Stimulated activated CD8-positive, alpha-beta memory T cell treated with anti-CD3 and anti-CD28 coated beads, Interleukin-15, amount 100 ng/mL, for 1 hour (primary cell): ENCODE measurements around the gene HBA1.
"Not testable (repeated sequence)": the region's sequence is repeated elsewhere in the genome, so short reads cannot be mapped to it uniquely, and the experiment has no call there.

Source experiments
- DNase-seq: peaks from one replicate; pipeline ENCODE4 v3.0.0-alpha.2; 2020; ENCODE audit warnings: low read depth

Gene HBA1

DNA sequence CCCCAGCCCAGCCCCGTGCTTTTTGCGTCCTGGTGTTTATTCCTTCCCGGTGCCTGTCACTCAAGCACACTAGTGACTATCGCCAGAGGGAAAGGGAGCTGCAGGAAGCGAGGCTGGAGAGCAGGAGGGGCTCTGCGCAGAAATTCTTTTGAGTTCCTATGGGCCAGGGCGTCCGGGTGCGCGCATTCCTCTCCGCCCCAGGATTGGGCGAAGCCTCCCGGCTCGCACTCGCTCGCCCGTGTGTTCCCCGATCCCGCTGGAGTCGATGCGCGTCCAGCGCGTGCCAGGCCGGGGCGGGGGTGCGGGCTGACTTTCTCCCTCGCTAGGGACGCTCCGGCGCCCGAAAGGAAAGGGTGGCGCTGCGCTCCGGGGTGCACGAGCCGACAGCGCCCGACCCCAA is 474 bp upstream of the HBA1 start:
- not testable (repeated sequence) for DNase-seq

DNA sequence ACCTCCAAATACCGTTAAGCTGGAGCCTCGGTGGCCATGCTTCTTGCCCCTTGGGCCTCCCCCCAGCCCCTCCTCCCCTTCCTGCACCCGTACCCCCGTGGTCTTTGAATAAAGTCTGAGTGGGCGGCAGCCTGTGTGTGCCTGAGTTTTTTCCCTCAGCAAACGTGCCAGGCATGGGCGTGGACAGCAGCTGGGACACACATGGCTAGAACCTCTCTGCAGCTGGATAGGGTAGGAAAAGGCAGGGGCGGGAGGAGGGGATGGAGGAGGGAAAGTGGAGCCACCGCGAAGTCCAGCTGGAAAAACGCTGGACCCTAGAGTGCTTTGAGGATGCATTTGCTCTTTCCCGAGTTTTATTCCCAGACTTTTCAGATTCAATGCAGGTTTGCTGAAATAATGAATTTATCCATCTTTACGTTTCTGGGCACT is 928 bp downstream of the HBA1 start:
- DNase-seq = no peak

DNA sequence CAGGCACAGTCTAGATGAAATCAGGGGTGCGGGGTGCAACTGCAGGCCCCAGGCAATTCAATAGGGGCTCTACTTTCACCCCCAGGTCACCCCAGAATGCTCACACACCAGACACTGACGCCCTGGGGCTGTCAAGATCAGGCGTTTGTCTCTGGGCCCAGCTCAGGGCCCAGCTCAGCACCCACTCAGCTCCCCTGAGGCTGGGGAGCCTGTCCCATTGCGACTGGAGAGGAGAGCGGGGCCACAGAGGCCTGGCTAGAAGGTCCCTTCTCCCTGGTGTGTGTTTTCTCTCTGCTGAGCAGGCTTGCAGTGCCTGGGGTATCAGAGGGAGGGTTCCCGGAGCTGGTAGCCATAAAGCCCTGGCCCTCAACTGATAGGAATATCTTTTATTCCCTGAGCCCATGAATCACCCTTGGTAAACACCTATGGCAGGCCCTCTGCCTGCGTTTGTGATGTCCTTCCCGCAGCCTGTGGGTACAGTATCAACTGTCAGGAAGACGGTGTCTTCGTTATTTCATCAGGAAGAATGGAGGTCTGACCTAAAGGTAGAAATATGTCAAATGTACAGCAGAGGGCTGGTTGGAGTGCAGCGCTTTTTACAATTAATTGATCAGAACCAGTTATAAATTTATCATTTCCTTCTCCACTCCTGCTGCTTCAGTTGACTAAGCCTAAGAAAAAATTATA is 1.6 kb downstream of the HBA1 start:
- DNase-seq = no peak

DNA sequence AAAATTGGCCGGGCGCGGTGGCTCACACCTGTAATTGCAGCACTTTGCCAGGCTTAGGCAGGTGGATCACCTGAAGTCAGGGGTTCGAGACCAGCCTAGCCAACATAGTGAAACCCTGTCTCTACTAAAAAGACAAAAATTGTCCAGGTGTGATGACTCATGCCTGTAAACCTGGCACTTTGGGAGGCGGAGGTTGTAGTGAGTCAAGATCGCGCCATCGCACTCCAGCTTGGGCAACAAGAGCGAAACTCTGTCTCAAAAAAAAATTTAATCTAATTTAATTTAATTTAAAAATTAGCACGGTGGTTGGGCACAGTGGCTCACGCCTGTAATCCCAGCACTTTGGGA is 2.2 kb downstream of the HBA1 start:
- DNase-seq = no peak

DNA sequence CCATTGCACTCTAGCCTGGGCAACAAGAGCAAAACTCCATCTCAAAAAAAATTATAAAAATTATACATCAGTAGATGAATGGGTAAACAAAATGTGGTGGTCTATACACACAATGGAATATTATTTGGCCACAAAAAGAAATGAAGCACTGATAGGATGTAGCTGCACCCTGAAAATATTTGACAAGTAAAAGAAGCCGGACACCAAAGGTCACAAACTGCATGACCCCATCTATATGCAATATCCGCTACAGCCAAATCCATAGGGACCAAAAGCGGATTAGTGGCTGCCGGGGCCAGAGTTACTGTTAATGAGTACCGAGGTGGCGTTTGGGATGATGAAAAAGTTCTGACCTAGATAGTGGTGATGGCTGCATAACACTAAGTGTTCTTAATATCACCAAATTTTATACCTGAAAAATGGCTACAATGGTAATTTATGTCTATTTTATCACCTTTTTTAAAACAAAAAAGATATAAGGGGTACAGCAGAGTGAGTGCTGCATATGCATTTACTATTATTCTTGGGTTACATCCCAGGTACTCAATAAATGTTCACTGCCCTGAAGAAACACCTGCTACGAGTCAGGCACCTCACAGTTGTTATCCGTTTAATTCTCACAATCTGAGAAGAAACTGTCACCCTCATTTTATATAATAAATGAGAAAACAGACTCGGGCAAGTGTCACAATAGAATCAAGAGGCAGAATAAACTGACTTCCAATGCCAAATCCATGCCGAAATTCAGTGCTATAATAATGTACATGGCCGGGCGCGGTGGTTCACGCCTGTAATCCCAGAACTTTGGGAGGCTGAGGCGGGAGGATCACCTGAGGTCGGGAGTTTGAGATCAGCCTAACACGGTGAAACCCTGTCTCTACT is 3.0 kb downstream of the HBA1 start:
- DNase-seq = no peak

DNA sequence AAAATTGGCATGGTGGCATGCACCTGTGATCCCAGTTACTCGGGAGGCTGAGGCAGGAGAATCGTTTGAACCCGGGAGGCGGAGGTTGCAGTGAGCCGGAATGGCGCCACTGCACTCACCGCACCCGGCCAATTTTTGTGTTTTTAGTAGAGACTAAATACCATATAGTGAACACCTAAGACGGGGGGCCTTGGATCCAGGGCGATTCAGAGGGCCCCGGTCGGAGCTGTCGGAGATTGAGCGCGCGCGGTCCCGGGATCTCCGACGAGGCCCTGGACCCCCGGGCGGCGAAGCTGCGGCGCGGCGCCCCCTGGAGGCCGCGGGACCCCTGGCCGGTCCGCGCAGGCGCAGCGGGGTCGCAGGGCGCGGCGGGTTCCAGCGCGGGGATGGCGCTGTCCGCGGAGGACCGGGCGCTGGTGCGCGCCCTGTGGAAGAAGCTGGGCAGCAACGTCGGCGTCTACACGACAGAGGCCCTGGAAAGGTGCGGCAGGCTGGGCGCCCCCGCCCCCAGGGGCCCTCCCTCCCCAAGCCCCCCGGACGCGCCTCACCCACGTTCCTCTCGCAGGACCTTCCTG is 3.7 kb downstream of the HBA1 start, which contains the start of gene HBQ1:
TSS of gene HBQ1 (plus strand) at position 359 of the 575 bp plus-strand sequence. CDS start at position 387, 28 bp downstream.
- DNase-seq = no peak

DNA sequence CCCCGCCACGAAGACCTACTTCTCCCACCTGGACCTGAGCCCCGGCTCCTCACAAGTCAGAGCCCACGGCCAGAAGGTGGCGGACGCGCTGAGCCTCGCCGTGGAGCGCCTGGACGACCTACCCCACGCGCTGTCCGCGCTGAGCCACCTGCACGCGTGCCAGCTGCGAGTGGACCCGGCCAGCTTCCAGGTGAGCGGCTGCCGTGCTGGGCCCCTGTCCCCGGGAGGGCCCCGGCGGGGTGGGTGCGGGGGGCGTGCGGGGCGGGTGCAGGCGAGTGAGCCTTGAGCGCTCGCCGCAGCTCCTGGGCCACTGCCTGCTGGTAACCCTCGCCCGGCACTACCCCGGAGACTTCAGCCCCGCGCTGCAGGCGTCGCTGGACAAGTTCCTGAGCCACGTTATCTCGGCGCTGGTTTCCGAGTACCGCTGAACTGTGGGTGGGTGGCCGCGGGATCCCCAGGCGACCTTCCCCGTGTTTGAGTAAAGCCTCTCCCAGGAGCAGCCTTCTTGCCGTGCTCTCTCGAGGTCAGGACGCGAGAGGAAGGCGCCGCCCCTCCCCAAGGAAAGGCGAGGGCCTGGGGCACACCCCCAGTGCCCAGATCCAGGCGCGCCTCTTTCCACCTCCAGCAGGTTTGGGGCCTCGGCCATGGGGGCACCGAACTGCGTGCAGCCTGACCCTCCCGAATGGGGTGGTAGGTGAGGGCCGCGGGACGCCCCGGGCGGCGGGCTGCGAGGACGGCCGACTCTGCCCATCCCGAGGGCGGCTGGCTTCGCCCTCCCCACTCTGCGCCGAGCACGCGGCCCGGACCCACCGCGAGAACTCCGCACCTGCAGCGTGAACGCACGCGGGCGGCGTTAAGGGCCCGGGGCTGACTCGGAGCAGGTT is 4.4 kb downstream of the HBA1 start:
- no peak for DNase-seq

DNA sequence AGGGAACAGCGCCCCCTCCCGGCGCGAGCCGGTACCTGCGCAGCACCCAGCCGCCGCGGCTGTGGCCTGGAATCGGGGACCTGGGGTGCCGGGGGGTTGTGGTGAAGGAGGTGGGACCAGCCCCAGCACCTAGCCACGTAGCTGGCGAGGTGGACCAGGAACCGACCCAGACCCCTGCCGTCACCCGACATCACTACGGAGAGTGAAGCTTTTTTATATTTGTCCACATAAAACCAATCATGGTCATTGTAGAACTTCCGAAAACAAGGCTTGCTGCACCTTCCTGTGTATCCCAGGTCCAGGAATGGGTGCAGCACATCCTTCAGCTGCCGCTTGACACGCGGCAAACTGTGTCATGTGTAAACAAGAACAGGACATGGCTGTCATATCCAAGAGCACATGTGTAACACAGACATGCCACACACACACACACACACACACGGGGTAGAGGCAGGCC is 5.1 kb downstream of the HBA1 start:
- DNase-seq = peak; percentile 66

DNA sequence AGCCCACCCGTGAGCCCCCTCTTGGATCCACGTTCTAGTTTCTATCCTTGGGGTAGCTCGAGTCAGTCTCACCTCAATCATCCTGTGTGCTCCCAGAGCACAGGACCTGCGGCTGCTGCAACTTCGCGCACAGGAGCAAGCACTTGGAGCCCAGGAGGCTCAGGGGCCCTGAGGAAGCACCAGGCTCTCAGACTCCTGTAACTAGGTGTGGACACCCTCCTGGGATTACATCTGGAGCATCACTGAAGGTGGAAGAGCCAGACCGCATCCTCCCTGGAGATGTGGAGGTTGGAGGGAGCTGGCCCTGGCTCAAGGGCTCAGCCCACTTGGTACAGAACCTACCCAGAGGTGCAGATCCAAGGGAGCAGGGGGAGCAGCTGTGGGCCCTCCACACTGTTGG is 6.5 kb downstream of the HBA1 start:
- DNase-seq = no peak

DNA sequence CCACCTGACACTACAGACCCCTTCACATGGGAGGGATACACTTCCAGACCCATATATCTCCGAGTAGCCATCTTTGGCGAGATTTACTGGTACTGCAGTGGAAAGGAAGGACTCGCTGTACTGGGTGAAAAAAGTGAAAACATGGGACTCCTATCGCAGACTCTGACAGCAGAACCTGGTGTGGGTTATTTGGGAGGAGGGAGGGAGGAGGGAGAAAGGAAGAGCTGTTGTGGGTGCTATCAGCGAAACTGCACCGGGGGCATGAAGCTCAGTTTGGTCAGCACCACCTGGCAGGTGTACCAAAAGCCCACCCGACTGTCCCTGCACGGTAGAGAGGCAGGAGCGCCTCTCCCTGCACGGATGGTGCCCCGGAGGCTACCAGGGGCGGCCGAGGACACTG is 8.7 kb downstream of the HBA1 start:
- no peak for DNase-seq

DNA sequence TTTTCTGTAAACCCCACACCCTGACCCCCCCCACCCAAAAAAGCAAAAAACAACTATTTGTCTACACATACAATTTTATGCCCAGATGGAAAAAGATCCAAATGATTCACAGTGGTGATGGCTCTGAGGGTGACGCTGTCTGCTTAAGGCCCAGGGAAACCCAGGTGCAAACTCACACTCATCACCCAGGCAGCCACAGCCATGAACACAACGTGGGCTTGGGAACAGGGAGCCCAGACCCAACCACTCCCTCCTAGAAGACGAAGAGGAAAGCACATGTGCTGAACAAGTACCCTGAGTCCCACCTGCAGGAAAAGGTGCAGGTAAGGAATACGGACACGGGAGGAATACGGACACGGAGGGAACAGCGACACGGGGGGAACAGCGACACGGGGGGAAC is 9.2 kb downstream of the HBA1 start:
- DNase-seq = no peak

DNA sequence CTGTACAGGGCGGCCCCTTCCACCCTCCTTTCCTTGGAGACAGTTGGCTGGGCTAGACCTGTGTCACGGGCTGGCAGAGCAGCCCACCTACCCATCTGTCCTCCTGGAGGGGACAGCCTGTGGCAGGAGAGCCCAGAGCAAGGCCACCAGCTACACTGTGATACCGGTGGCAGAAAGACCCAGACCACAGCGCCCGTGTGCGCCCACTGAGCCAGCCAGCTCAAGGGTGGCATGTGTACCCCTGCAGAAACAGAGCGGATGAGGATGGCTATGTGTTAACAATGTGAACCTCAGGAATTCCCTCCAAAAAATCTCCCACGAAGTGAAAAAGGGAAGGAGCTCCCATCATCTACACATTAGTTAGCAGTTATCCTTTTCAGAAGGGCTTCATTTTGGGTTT is 10.8 kb downstream of the HBA1 start:
- DNase-seq = no peak

DNA sequence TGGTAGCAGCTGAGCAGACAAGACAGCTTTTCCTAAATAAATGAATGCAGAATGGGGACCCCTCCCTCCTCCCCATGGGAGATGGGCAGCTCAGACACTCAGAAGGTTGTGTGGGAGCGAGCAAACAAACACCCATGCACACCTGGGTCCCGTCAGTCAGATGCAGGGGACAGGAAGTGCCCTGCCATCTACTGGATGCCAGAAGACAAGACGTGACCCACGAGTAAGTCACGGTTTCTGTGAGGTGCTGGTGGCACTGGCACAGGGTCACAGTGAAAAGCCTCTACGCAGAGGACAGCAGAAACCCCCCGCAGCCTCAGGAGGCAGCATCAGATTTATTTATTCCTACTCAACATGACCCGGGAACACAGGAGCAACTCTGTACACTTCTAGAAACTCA is 12.2 kb downstream of the HBA1 start:
- no peak for DNase-seq

DNA sequence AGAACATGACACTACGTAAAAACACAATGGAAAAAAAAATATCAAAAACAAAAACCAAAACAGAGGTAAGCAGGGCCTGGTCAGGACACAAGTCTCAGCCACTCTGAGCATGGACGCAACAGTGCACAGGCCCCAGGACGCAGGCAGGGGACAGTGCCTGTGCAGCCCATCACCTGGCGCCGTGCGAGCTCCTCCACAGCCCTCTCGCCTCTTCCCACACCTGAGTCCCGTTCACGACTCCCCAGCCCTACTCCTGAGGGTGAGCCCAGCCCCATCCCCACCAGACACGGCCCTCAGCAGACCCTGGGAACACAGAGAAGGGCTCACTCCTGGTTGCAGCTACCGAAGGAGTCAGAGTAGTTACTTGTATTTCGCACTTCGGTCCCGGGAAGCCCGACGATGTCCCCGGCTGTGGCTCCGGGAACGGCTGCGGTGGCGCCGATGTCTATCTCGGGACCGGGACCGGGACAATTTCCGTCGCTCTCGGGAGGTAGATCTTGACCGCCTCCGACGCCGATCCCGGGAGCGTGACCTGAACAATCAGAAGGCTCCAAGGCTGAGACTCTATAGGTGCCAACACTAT is 13.2 kb downstream of the HBA1 start:
- DNase-seq = no peak

DNA sequence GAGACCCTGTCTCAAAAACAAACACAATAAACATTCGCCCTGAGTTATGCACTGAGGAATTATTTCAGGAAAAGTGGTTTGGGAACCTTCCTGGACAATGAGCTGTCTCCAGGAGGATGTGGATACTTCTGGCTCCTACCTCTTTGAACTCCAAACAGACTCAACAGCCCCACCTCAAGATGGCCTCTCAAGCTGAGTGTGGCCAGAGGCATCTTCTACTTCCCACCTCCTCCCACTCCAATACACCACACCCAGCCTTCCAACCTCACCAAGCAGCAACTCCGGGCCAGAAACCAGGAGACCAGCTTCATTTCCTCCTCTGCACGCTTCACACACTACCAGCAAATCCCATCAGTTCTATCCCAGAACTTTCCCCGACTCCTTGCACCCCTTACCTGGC is 15.4 kb downstream of the HBA1 start:
- no peak for DNase-seq

DNA sequence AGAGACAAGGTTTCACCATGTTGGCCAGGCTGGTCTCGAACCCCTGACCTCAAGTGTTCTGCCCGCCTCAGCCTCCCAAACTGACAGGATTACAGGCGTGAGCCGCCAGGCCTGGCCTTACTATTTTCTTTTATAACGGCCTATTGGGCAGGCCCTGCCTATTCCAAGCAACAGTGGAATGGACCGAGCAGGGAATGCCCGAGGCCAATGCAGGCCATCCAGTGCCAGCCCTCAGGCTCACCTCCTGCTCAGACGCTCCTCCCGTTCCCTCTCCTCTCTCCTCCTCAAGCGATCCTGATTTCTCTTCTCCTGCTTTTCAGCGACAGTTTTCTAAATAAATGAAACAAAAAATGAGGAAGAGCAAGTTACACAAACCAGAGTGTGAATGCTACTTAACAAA is 16.2 kb downstream of the HBA1 start:
- DNase-seq = no peak

DNA sequence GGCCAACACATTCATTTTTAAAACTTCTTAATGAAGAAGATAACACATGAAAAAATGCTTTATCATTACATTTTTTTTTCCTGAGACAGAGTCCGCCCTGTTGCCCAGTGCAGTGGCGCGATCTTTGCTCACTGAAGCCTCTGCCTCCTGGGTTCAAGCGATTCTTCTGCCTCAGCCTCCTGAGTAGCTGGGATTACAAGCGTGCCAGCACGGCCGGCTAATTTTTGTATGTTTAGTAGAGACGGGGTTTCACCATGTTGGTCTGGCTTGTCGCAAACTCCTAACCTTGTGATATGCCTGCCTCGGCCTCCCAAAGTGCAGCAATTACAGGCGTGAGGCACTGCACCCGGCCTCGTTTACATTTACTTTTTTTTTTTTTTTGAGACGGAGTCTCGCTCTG is 17.0 kb downstream of the HBA1 start:
- DNase-seq = no peak

DNA sequence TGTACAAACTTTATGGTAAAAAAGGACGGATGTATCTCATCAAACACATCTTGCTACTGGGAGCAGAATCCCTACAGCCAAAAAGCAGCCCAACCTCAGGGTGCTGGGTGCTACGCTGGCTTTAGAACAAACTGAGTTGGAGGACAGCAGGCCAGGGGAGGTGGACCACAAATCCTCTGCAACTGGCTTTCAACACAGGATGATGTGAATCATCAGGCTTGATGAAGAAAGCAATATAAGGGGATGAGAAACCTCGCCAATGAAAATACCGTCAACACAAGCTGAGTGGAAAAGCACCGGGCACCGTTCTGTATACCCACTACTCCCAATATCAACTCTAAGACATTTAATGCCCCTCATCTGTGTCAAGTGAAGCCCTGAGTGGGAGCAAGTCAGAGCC is 18.0 kb downstream of the HBA1 start:
- DNase-seq = no peak

DNA sequence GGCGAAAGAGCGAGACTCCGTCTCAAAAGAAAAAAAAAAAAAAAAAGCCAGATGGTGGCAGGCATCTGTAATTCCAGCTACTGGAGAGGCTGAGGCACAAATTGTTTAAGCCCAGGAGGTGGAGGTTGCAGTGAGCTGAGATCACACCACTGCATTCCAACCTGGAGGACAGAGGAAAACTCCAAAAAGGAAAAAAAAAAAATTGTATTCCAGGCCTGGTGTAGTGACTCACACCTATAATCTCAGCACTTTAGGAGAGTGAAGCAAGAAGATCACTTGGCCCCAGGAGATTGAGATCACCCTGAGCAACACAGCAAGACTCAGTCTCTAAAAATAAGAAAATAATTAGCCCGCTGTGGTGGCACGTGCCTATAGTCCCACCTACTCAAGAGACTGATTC is 23.9 kb downstream of the HBA1 start:
- DNase-seq = no peak

DNA sequence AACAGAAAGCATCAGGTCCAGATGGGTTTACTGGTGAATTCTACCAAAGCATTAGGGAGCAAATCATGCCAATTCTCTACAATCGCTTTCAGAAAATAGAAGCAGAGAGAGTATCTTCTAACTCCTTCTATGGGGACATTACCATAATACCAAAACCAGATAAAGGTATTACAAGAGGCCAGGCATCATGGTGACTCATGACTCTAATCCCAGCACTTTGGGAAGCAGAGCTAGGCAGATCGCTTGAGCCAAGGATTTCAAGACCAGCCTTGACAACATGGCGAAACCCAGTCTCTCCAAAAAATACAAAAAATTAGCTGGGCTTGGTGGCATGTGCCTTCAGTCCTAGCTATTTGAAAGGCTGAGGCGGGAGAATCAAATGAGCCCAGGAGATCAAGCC is 26.8 kb downstream of the HBA1 start:
- no peak for DNase-seq

DNA sequence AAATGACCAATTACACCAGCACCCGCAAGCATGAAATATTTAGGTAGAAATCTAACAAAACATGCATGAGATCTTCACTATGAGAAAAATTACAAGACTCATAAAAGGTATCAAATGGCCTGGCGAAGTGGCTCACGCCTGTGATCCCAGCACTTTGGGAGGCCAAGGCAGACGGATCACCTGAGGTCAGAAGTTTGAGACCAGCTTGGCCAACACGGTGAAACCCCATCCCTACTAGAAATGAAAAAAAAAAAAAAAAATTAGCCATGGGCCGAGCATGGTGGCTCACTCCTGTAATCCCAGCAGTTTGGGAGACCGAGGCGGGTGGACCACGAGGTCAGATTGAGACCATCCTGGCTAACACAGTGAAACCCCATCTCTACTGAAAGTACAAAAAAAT is 27.6 kb downstream of the HBA1 start:
- DNase-seq = not testable (repeated sequence)

DNA sequence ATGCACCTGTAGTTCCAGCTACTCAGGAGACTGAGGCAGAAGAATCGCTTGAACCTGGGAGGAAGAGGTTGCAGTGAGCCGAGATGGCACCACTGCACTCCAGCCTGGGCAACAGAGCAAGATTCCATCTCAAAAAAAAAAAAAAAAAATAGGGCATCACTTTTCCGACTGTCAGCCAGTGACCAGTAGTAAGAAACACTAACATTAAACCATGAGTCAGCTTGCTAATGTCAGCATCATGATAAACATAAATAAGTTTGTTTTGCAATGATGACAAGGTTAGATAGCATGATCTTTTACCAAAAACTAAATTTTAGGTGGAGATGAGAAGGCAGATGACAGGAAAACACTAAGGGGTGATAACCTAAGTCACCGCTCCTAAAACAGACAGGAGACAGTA is 32.9 kb downstream of the HBA1 start:
- not testable (repeated sequence) for DNase-seq
